22Rv1 (cell line): Measurements from ENCODE around the gene NBAS.

Experiments used
- ZFX ChIP-seq: fragments of 450-650 bp; IDR thresholded peaks from 2 replicates; pipeline ENCODE4 v1.6.1; 2017; ENCODE audit warnings: antibody characterized with exemption, borderline replicate concordance
- TF ChIP-seq, protein P1 (sequence below): fragments of 450-650 bp; IDR thresholded peaks from 2 replicates; pipeline ENCODE4 v1.5.1; 2017; ENCODE audit warnings: mild to moderate bottlenecking

DNA sequence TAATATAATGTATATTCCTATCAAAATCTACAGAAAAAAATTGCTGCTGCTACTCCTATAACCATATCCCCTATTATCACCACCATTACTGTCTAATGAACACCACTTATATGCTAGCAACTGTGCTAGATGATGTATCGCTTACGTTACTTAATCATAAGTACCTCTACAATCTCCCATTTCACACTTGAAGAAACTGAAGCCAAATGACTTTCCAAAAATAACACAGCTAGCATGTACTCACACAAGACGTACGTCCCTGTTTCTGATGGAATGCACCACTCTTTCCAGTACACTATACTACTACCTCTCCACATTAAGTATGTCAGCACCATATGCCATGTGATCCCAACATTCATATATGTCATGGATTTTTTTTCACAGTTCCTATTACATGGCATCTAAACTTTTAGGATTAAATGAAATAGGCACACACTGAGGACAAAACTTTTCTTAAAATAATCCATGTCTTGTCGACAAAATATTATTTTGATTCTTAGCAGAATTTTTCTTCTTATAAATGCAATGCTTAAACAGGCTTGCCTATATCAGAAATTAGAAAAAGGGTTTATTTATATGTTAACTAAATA is 112.8 kb downstream of the NBAS start:
- TF ChIP-seq, protein P1, sequence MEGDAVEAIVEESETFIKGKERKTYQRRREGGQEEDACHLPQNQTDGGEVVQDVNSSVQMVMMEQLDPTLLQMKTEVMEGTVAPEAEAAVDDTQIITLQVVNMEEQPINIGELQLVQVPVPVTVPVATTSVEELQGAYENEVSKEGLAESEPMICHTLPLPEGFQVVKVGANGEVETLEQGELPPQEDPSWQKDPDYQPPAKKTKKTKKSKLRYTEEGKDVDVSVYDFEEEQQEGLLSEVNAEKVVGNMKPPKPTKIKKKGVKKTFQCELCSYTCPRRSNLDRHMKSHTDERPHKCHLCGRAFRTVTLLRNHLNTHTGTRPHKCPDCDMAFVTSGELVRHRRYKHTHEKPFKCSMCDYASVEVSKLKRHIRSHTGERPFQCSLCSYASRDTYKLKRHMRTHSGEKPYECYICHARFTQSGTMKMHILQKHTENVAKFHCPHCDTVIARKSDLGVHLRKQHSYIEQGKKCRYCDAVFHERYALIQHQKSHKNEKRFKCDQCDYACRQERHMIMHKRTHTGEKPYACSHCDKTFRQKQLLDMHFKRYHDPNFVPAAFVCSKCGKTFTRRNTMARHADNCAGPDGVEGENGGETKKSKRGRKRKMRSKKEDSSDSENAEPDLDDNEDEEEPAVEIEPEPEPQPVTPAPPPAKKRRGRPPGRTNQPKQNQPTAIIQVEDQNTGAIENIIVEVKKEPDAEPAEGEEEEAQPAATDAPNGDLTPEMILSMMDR = no peak
- no peak for TF ChIP-seq ZFX
